ENCODE measurements around the gene ROBO1. TPM values are rescaled to one million over a fixed set of nuclear protein-coding genes. Genes with fewer than 3 reads are reported as not detected.

ROBO1 gene
- total RNA-seq, 1 experiment from 2014 or later, result 34.5 TPM

DNA sequence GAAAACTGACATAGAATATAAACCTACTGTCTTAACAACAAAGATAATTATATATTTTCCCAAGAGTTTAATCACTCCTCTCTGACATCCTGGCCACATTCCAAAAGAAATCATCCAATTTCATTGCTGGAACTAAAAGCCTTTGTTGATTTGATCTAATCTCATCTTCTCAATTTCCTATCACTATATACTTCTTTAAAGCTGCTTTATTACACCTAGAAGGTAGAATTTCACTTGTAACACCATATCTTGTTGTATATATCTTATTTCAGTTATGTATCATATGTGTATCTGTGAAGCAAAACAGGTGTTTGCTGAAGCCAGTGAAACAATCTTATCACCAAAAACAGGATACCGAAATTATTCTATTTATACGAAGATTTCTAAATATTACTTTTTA, 740.2 kb downstream of the ROBO1 start:
- Histone ChIP-seq H3K27me3 (ENCODE audit: control insufficient read depth, insufficient read depth, low read length) (no peaks in the 10 kb centered on the region), H3K4me3 (ENCODE audit: insufficient read depth, low read depth, low read length) (no peak overlapping the region), H3K36me3 (replicated peaks; ENCODE audit: control insufficient read depth, insufficient read depth, low read length) (no peaks in the 10 kb centered on the region)
- no peak for DNase-seq

DNA sequence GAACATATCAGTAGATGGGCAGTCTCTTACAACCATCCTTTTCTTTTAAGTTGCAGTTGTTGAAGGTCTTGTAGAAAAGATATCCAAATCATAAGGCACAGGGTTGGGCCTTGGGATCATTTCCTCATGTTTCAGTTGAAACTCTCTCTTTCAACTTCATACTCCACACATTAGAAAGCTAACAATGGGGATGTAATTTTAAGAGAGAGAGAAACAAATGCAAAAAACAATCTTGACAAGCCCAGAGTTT, 747.9 kb downstream of the ROBO1 start:
- Histone ChIP-seq H3K27me3 (ENCODE audit: control insufficient read depth, insufficient read depth, low read length) (no peaks in the 10 kb centered on the region), H3K36me3 (replicated peaks; ENCODE audit: control insufficient read depth, insufficient read depth, low read length) (no peaks in the 10 kb centered on the region), H3K4me3 (ENCODE audit: insufficient read depth, low read depth, low read length) (no peak overlapping the region)
- peak; percentile 13 for DNase-seq

DNA sequence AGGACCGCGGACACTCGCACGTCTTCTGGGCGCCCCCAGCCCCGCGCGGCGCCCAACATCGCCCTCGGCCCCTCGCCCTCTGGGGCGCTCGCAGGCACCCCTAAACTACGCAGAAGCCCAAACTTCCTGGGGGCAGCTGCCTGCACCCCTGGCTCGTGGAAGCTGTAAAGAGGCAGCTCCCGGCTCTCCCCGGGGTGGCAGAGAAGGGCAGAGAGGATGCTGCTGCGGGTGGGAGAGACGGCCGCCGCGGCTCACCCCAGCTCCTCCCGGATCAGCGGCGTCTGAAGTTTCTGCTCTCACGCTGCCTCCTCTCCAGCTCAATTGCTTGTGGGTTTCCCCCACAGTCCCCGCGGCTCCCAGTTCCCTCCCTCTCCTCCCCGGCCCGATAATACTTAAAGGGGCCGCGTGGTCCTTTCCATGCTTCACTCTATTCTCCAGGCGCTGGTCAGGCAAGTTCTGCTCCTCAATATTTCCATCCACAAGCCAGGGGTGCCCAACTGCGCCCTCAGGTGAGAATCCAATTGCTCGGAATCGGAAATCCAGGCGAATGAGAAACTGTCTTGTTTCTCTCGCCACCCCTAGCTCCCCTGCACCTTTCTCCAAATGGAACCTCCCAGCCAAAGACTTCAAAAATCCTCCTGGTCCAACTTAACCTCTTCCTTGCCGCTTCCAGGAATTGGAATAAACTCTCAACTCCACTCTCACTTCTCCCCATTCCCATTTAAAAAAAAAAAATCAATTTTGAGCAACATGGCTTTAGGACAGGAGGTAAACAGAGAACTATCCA, 748.5 kb downstream of the ROBO1 start:
- no peaks in the 10 kb centered on the region for H3K27me3 ChIP-seq (ENCODE audit: control insufficient read depth, insufficient read depth, low read length)
- no peaks in the 10 kb centered on the region for H3K36me3 ChIP-seq (replicated peaks; ENCODE audit: control insufficient read depth, insufficient read depth, low read length)
- peak; percentile 77 for DNase-seq
- H3K4me3 ChIP-seq (ENCODE audit: insufficient read depth, low read depth, low read length), result peak overlapping the region; percentile 93

DNA sequence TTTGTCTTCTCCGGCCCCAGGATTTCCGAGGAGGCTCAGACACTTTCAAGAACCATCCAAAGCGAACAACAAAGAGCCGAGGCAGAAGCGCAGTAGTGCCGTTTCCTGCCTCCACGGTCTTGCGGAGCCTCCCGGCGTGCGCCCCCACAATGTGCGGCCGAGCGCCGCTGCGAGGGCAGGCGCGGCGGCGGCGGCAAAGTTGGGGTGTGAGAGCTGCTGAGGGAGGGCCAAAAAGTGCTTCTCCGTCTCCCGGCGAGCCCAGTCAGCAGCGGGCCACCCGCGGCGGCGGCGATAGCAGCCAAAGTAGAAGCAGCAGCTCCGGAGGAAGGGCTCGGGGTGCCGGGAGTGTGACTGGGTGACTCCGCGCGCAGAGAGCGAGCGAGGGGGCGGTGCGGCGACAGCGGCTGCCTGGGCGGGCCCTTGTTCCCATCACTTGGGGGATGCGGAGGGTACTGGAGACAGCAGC, 749.1 kb downstream of the ROBO1 start:
- Histone ChIP-seq H3K36me3 (replicated peaks; ENCODE audit: control insufficient read depth, insufficient read depth, low read length) (no peaks in the 10 kb centered on the region), H3K4me3 (ENCODE audit: insufficient read depth, low read depth, low read length) (peak overlapping the region; percentile 93), H3K27me3 (ENCODE audit: control insufficient read depth, insufficient read depth, low read length) (no peaks in the 10 kb centered on the region)
- peak; percentile 78 for DNase-seq

DNA sequence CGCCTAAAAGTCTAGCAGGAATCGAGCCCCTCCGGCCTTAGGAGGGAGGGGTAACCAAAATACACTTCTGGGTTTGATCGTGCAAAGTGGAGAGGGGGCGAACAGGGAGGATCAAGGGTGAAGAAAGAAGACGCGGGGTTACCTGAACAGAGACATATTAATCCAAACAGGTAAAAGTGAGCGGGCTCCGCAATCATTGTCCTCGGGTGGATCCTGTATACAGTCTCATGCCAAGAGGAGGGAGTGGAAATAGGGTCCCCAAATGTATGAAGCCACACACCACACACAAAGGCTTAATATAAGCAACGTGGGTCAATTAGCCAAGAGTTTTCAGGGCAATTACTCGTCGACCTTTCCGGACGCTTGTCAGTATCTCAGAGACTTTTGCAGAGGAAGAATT, 749.5 kb downstream of the ROBO1 start:
- H3K27me3 ChIP-seq (ENCODE audit: control insufficient read depth, insufficient read depth, low read length), result no peaks in the 10 kb centered on the region
- no peaks in the 10 kb centered on the region for H3K36me3 ChIP-seq (replicated peaks; ENCODE audit: control insufficient read depth, insufficient read depth, low read length)
- peak overlapping the region; percentile 93 for H3K4me3 ChIP-seq (ENCODE audit: insufficient read depth, low read depth, low read length)
- DNase-seq, result peak; percentile 13

DNA sequence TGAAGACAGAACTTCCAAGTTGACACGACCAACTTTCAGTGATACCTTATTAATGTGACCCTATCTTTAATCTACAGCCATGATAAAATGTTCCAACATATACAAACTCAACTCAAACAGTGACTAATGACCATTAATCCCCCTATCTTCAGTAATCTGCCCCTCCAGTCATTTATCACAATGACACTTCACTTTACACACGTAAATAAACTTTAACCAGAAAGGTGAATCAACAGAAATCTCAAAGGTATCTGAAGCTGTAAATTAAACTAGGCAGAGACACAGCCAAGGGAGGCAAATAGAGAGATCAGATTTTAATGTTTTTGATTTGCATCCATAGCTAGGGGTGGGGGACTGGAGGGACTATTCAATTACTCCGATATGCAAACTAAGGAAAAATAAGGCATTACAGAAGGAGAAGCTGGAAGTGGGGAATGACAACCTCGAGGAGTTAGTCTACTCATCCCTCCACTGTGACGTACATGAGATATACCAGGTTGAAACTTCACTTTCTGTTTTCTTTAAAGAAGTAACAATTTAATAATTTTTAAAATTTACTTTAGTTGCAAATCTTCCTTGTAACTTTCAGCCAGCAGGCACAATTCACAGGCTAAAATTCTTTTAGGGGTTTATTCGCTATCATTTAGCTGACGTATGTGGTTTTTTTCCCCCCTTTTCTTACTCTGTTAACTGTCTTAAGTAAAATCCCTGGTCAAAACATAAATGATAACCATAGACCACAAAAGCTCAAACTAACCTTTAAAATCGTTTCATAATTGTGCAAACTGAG, 751.0 kb downstream of the ROBO1 start:
- H3K4me3 ChIP-seq (ENCODE audit: insufficient read depth, low read depth, low read length), result peak overlapping the region; percentile 93
- no peak for DNase-seq
- no peaks in the 10 kb centered on the region for H3K36me3 ChIP-seq (replicated peaks; ENCODE audit: control insufficient read depth, insufficient read depth, low read length)
- no peaks in the 10 kb centered on the region for H3K27me3 ChIP-seq (ENCODE audit: control insufficient read depth, insufficient read depth, low read length)

DNA sequence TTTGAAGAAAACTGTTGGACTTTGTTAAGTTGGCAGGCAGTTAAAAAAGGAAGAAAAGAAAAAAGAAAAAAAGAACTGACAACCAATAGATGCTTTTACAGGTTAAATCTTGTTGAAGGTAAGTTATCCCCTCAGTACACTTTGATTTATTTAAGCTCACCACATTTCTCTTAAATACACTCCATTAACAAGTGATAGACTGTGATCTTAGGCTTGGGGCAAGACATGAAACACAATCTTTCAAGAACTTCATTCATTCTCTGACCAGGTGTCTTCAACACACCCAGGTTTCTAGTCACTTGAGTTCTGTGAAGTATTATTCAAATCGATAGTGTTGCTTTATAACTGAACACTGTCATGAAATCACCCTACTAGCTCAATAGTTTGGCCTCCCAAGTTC, 751.9 kb downstream of the ROBO1 start:
- no peaks in the 10 kb centered on the region for H3K36me3 ChIP-seq (replicated peaks; ENCODE audit: control insufficient read depth, insufficient read depth, low read length)
- H3K27me3 ChIP-seq (ENCODE audit: control insufficient read depth, insufficient read depth, low read length), result no peaks in the 10 kb centered on the region
- no peak overlapping the region; the same call in 1 of the 2 replicates for H3K4me3 ChIP-seq (ENCODE audit: insufficient read depth, low read depth, low read length)
- DNase-seq, result no peak

DNA sequence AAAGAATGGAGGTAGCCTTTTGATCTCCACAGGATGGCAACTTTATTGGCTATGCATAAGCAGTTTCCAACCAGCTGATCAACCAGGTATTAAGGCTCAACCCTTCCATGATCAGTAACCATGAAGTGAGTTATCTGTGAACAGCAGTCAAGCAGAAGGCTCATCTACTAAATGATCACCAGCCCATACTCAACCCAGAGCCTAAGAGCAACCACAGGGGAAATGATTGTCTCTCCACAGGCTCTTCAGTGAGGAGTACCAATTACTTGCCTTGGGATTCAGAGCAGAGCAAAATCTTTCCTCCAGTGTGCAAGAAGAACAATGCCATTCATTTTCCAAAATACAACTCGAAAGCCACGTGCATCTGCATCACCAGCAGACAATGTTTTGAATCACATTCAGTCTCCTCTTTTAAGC, 754.8 kb downstream of the ROBO1 start:
- H3K27me3 ChIP-seq (ENCODE audit: control insufficient read depth, insufficient read depth, low read length), result no peaks in the 10 kb centered on the region
- no peak for DNase-seq

DNA sequence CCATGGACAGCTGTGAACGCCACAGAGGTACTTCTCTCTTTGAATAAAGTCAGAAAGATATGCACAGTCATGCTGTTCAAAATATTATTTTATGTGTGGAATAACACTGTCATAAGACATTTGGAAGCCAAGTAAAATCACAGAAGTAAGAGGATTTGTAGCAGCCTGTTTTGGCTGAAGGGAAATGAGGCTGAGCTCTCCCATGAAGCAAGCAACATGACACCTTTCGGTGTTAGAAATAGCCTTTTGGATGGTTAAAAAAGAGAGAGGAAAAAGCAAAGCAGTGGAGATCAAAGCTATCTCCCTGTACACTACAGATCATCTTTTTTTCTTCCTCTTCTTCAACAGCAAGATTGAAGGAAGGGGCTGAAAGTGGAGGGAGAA, 755.3 kb downstream of the ROBO1 start:
- Histone ChIP-seq H3K36me3 (replicated peaks; ENCODE audit: control insufficient read depth, insufficient read depth, low read length) (no peaks in the 10 kb centered on the region), H3K27me3 (ENCODE audit: control insufficient read depth, insufficient read depth, low read length) (no peaks in the 10 kb centered on the region), H3K4me3 (ENCODE audit: insufficient read depth, low read depth, low read length) (no peak overlapping the region)
- DNase-seq, result no peak

More for the DNA sequence above, 754.8 kb downstream of the ROBO1 start:
- Histone ChIP-seq H3K36me3 (replicated peaks; ENCODE audit: control insufficient read depth, insufficient read depth, low read length) (no peaks in the 10 kb centered on the region), H3K4me3 (ENCODE audit: insufficient read depth, low read depth, low read length) (no peak overlapping the region)

DNA sequence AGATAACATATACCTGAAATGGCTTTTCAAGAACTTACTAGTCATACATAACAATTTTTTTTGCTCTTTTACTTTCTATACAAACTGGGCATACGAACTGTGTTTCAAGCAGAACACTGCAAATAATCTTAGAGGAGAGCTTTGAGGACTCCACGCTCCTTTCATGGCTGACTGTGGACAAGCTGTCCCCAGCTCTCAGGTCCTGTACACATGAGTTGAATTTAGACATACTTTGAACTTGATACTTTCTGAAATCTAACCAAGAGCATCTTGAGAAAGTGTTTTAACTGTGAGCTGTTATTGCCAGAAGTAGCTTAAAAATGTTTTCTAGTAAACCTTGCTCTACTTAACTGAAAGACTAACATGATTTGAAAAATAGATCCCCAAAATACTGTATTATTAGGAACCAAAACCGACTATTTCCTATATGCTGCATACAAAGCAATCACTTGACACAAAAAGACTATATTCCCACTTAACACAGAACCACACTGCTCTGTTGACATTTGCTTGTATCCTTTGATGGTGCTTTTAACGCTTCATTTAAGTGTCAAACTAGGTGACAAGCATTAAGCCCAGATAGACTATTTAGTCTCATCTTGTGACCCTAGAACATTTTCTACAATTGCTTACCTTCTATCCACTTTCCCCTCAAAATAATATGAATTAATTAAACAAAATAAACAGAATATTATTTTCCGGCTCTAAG, 755.8 kb downstream of the ROBO1 start:
- Histone ChIP-seq H3K27me3 (ENCODE audit: control insufficient read depth, insufficient read depth, low read length) (no peaks in the 10 kb centered on the region), H3K4me3 (ENCODE audit: insufficient read depth, low read depth, low read length) (no peak overlapping the region), H3K36me3 (replicated peaks; ENCODE audit: control insufficient read depth, insufficient read depth, low read length) (no peaks in the 10 kb centered on the region)
- no peak for DNase-seq

DNA sequence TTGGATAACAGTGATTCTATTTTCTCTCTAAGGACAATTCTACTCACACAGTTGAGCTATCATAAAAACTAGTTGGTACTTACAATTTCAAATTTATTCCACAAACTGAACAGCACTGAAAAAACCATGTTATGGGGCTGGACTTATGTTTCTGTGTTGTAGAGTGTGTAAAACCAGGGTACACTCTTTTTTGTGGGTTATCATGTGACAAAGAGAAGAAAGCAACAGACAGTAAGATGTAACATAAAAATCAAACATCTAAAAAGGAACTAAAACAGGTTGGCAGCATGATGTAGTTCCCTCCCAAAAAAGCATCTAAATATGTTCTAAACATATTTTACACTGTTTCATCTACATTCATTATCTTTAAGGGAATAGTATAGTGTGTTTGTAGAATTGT, 757.9 kb downstream of the ROBO1 start:
- no peaks in the 10 kb centered on the region for H3K27me3 ChIP-seq (ENCODE audit: control insufficient read depth, insufficient read depth, low read length)
- H3K4me3 ChIP-seq (ENCODE audit: insufficient read depth, low read depth, low read length), result no peak overlapping the region
- no peaks in the 10 kb centered on the region for H3K36me3 ChIP-seq (replicated peaks; ENCODE audit: control insufficient read depth, insufficient read depth, low read length)
- DNase-seq, result no peak

DNA sequence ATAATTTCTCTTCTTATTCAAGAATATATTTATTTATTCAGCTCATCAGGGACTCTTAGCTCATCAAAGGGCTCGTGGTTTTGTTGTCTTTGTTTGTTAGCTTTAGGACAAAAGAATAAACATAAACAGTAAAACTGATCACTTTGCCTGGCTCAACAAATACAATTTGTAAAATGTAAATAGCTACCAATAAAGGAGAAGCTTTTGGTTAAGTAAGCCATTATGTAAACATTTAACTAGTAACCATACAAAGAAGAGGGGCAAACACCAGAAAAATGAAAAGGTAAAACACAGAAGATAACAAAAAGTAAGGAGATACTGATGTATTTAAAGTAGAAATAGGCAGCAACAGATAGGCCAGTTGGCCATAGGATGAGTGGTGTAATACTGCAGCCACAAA, 761.7 kb downstream of the ROBO1 start:
- no peak overlapping the region for H3K4me3 ChIP-seq (ENCODE audit: insufficient read depth, low read depth, low read length)
- no peak for DNase-seq
- no peaks in the 10 kb centered on the region for H3K27me3 ChIP-seq (ENCODE audit: control insufficient read depth, insufficient read depth, low read length)
- H3K36me3 ChIP-seq (replicated peaks; ENCODE audit: control insufficient read depth, insufficient read depth, low read length), result no peaks in the 10 kb centered on the region

DNA sequence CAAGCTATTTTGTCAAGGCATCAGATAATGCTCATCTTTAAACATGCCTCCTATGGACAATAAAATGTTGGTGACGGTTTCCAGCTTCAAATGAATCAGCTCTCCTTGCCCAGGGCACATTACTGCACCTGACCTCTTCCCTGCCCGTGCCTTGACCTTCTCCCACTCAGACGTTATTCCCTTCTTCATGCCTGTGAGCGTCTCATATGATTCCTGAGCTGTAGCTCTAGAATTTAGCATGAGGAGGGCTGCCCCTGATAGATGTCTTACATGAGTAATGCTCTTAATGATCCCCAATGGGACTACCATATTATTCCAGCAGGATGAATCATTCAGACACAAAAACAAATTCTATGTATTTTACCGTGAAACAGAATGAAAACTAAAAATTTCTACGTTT, 762.7 kb downstream of the ROBO1 start:
- Histone ChIP-seq H3K4me3 (ENCODE audit: insufficient read depth, low read depth, low read length) (no peak overlapping the region), H3K27me3 (ENCODE audit: control insufficient read depth, insufficient read depth, low read length) (no peaks in the 10 kb centered on the region)
- DNase-seq, result no peak

DNA sequence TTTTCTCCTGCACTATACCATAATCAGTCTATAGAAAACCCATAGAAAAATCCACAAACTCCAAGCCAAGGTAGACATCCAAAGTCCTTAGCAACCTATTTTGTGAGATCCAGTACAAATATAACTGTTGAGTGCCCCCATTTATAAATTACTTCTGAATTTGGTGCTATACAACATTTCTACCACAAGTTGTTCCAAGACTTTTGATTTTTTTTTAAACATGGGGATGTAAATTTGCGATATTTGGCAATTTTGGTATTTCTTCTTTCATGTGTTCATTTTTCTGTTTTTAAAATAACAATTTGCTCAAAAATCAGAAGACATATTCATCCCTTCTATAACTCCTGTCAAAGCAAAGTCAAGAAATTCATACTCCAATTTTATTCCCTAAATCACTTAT, 763.8 kb downstream of the ROBO1 start:
- H3K27me3 ChIP-seq (ENCODE audit: control insufficient read depth, insufficient read depth, low read length), result no peaks in the 10 kb centered on the region
- no peaks in the 10 kb centered on the region for H3K36me3 ChIP-seq (replicated peaks; ENCODE audit: control insufficient read depth, insufficient read depth, low read length)
- no peak for DNase-seq
- H3K4me3 ChIP-seq (ENCODE audit: insufficient read depth, low read depth, low read length), result no peak overlapping the region

More for the DNA sequence above, 762.7 kb downstream of the ROBO1 start:
- no peaks in the 10 kb centered on the region for H3K36me3 ChIP-seq (replicated peaks; ENCODE audit: control insufficient read depth, insufficient read depth, low read length)

Measured in H7 (cell line).